ENCODE measurements around the gene MED28.
A peak's percentile ranks its signal among the peaks of the same experiment; 100 is the strongest.

MED28 gene

GRCh38 chr4:17667653-17668201 is 53.3 kb downstream of the MED28 start:
- DNase-seq = peak; percentile 51

DNA sequence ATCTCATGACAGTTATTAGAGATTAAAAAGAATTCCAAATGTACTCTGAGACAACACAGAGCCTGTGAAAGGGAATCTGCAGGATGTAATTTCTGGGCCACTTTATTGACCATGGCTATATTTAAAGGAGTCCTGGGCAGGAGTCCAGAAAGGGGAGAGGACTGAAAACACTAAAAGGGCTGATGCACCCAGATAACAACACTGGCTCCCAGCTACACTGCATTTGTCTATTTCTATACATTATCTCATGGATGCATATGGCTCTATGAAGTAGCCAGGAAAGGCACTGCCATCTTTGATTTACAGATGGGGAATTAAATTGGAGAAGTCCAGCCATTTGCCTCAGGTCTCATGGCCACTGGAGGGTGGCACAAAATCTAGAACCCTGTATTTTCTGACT is 56.0 kb downstream of the MED28 start:
- no peak for DNase-seq

GRCh38 chr4:17680559-17681280 is 66.3 kb downstream of the MED28 start:
- no peak for DNase-seq

- no peak for DNase-seq
Measured at GRCh38 chr4:17681281-17682221, 67.1 kb downstream of the MED28 start.

- DNase-seq = no peak
Measured at GRCh38 chr4:17682222-17682566, 67.8 kb downstream of the MED28 start.

Measured in NCI-H345 (cell line).